Esophagus muscularis mucosa (tissue), 4 donors: ENCODE results near the gene KLHL6. TPM values are rescaled to one million over a fixed set of nuclear protein-coding genes. Genes with fewer than 3 reads are reported as not detected.
"Not testable (repeated sequence)": the region's sequence is repeated elsewhere in the genome, so short reads cannot be mapped to it uniquely, and the experiment has no call there.

ENCODE experiments used
- DNase-seq: peaks from one replicate; pipeline ENCODE4 v3.0.0-alpha.2; 2017; ENCODE audit errors: extremely low spot score
- H3K27ac ChIP-seq, 4 donors: fragments of 200-600 bp; sonication (generic); replicated peaks in 1 of 4; 1 replicate in 3 of 4; 2 replicates in 1 of 4; pipeline ENCODE4 v1.5.1; 2016 to 2019; ENCODE audit warnings: mild to moderate bottlenecking in 1 of 4
- H3K27me3 ChIP-seq, 4 donors: fragments of 200-600 bp; sonication (generic); one replicate each; pipeline versions ENCODE4 v1.5.1 to v1.6.0; 2016 to 2019
- H3K36me3 ChIP-seq, 4 donors: fragments of 200-600 bp; sonication (generic); one replicate each; pipeline ENCODE4 v1.5.1; 2016 to 2019
- H3K4me1 ChIP-seq, 4 donors: fragments of 200-600 bp; sonication (generic); one replicate each; pipeline ENCODE4 v1.5.1; 2016 to 2019
- H3K4me3 ChIP-seq, 4 donors: fragments of 200-600 bp; sonication (generic); 1 replicate in 2 of 4; 2 replicates in 2 of 4; pipeline ENCODE4 v1.5.1; 2016 to 2019; ENCODE audit warnings: mild to moderate bottlenecking in 4 of 4, moderate library complexity in 1 of 4
- H3K9me3 ChIP-seq, 4 donors: fragments of 200-600 bp; sonication (generic); 1 replicate in 3 of 4; 2 replicates in 1 of 4; pipeline ENCODE4 v1.5.1; 2016 to 2019
- EP300 ChIP-seq: sonication (generic); formaldehyde crosslinking; IDR thresholded peaks from one replicate; pipeline ENCODE4 v1.6.1; 2017; ENCODE audit warnings: antibody characterized with exemption
- POLR2A ChIP-seq: fragments of 450-650 bp; IDR thresholded peaks from one replicate; pipeline ENCODE4 v1.6.1; 2017; ENCODE audit warnings: antibody characterized with exemption, moderate library complexity, mild to moderate bottlenecking, low read depth
- POLR2AphosphoS5 ChIP-seq, 2 donors: sonication (generic); formaldehyde crosslinking; IDR thresholded peaks; one replicate each; pipeline ENCODE4 v1.6.1; 2017; ENCODE audit warnings: antibody characterized with exemption in 2 of 2
- WGBS: methylation state at CpG from one replicate; pipeline ENCODE4 v1.1.5; 2018; 5-methylcytosine and 5-hydroxymethylcytosine counted together
- intact Hi-C: fragments of 100-400 bp; cut with DNase I; formaldehyde crosslinking; loops from one replicate; pipeline ENCODE4 v1.15.1; 2023
- total RNA-seq, 4 donors: library from RNA; depleted of rRNA; stranded (reverse); fragments of >200 nt; gene quantifications; one replicate each; pipeline versions ENCODE4 v1.1.0 to v1.2.1, GENCODE V29; 2016
- TF ChIP-seq, protein P1 (sequence below), 3 experiments: fragments of 200-600 bp in 2 of 3; fragments of 450-650 bp in 1 of 3; sonication (generic) in 2 of 3; IDR thresholded peaks; one replicate each; pipeline ENCODE4 v1.5.1; 2017 to 2019; ENCODE audit warnings: antibody characterized with exemption in 3 of 3, mild to moderate bottlenecking in 2 of 3, moderate library complexity in 1 of 3

The KLHL6 gene
- total RNA-seq, 4 donors from 2014 or later, result 0.71 to 4.1 (median 1.3) TPM

DNA sequence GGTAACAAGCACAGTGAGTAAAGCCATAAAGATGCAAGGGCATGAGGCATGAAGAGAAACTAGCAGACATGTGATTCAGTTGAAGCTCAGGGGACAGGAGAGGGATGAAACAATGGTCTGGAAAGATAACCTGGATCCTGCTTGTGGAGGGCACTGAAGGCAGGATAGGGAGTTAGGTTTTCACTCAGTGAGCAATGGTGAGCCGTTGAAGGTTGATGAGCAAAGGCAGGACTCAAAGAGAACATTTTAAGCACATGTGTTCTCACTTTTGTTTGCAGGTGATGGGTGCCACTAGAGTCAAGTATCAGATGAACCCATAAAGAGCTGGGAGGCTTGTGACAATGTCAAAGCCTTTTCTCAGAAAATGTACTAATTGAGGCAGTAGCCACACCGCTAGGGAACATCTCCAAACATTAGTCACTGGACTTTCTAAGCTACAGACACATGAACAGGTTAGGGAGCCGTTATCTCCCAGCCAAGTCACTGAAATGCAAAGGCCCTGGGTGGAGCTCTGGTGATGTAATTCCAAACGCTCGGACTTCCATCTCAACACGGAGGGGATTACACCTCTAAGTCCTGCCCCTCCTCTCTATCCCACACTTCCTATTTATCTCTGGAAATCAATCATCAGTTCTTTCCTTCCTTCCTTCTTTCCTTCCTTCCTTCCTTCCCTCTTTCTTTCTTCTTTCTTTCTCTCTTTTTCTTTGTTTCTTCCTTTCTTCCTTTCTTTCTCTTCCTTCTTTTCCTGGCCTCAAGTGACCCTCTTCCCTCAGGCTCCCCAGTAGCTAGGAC, 22.7 kb downstream of the KLHL6 start:
- Histone ChIP-seq H3K27me3 (peaks cover 0 to 4% (median 0%) of the 10 kb centered on the region in 4 donors), H3K9me3 (no peaks in the 10 kb centered on the region), H3K27ac (no peak overlapping the region), H3K4me1 (peaks cover 0 to 3% (median 0%) of the 10 kb centered on the region in 4 donors), H3K4me3 (no peak overlapping the region), H3K36me3 (no peaks in the 10 kb centered on the region)
- intact Hi-C loops, result no loop called here
- DNase-seq, result no peak
- TF ChIP-seq EP300 (no peak), POLR2AphosphoS5 (IDR thresholded peaks at IDR 0.05) (no peak), POLR2A (no peak)
- TF ChIP-seq, protein P1, sequence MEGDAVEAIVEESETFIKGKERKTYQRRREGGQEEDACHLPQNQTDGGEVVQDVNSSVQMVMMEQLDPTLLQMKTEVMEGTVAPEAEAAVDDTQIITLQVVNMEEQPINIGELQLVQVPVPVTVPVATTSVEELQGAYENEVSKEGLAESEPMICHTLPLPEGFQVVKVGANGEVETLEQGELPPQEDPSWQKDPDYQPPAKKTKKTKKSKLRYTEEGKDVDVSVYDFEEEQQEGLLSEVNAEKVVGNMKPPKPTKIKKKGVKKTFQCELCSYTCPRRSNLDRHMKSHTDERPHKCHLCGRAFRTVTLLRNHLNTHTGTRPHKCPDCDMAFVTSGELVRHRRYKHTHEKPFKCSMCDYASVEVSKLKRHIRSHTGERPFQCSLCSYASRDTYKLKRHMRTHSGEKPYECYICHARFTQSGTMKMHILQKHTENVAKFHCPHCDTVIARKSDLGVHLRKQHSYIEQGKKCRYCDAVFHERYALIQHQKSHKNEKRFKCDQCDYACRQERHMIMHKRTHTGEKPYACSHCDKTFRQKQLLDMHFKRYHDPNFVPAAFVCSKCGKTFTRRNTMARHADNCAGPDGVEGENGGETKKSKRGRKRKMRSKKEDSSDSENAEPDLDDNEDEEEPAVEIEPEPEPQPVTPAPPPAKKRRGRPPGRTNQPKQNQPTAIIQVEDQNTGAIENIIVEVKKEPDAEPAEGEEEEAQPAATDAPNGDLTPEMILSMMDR (IDR thresholded peaks at IDR 0.05), result no peak
- 73% methylated on average over 6 of the region's 6 CpGs for WGBS

DNA sequence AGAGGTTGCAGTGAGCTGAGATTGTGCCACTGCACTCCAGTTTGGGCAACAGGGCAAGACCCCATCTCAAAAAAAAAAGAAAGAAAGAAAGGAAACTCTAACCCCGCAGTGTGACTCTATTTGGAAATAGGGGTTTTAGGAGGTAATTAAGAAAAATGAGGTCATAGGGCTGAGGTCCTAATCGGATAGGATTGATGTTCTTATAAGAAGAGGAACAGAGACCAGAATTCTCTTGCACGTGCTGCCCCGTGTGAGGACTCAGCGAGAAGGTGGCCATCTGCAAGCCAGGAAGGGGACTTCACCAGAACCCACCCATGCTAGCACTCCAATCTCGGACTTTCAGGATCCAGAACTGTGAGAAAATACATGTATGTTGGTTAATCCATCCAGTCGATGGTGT, 25.8 kb downstream of the KLHL6 start:
- Histone ChIP-seq H3K4me3 (no peak overlapping the region), H3K36me3 (no peaks in the 10 kb centered on the region), H3K4me1 (no peaks in the 10 kb centered on the region), H3K27me3 (no peaks in the 10 kb centered on the region), H3K9me3 (no peaks in the 10 kb centered on the region), H3K27ac (no peak overlapping the region)
- intact Hi-C loops, result no loop called here
- WGBS, result 83% methylated on average over 7 of the region's 7 CpGs
- TF ChIP-seq, protein P1 (IDR thresholded peaks at IDR 0.05), result no peak
- TF ChIP-seq EP300, result no peak
- TF ChIP-seq POLR2A, result no peak
- TF ChIP-seq POLR2AphosphoS5 (IDR thresholded peaks at IDR 0.05), result no peak
- no peak for DNase-seq

DNA sequence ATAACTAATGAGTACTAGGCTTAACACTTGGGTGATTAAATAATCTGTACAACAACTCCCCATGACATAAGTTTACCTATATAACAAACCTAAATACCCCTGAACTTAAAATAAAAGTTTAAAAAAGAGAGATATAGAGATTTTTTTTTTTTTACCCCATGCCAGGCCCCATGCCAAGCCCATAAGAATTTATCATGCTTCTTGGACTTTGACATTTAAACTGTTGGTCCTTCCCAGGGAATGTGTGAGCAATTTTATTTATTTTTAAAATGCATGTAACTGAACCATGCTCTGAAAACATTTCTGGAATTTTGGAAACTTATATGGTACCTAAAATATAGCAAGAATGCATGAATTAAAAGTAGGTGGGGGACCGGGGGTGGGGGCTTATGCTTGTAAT, 26.3 kb downstream of the KLHL6 start:
- no peaks in the 10 kb centered on the region for H3K36me3 ChIP-seq
- no peak overlapping the region for H3K27ac ChIP-seq
- H3K4me3 ChIP-seq, result no peak overlapping the region
- TF ChIP-seq, protein P1 (IDR thresholded peaks at IDR 0.05), result no peak
- TF ChIP-seq POLR2A, result no peak
- TF ChIP-seq EP300, result no peak
- TF ChIP-seq POLR2AphosphoS5 (IDR thresholded peaks at IDR 0.05), result no peak
- H3K9me3 ChIP-seq, result no peaks in the 10 kb centered on the region
- H3K27me3 ChIP-seq, result no peaks in the 10 kb centered on the region
- intact Hi-C loops, result no loop called here
- H3K4me1 ChIP-seq, result no peaks in the 10 kb centered on the region
- WGBS, result 92% methylated on average over 1 of the region's 1 CpG
- DNase-seq, result no peak

DNA sequence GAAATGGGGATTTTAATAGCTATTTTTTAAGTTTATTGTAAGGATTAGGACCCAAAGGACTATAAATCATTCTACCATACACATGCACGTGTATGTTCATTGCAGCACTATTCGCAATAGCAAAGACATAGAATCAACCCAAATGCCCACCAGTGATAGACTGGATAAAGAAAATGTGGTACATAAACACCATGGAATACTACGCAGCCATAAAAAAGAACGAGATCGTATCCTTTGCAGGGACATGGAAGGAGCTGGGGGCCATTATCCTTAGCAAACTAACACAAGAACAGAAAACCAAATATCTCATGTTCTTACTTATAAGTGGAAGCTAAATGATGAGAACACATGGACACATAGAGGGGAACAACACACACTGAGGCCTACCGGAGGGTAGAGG, 26.7 kb downstream of the KLHL6 start:
- DNase-seq, H3K9me3 ChIP-seq, H3K4me1 ChIP-seq, H3K36me3 ChIP-seq, H3K27me3 ChIP-seq, H3K4me3 ChIP-seq, intact Hi-C loops, H3K27ac ChIP-seq: not testable (repeated sequence)
- WGBS, result 96% methylated on average over 6 of the region's 6 CpGs

DNA sequence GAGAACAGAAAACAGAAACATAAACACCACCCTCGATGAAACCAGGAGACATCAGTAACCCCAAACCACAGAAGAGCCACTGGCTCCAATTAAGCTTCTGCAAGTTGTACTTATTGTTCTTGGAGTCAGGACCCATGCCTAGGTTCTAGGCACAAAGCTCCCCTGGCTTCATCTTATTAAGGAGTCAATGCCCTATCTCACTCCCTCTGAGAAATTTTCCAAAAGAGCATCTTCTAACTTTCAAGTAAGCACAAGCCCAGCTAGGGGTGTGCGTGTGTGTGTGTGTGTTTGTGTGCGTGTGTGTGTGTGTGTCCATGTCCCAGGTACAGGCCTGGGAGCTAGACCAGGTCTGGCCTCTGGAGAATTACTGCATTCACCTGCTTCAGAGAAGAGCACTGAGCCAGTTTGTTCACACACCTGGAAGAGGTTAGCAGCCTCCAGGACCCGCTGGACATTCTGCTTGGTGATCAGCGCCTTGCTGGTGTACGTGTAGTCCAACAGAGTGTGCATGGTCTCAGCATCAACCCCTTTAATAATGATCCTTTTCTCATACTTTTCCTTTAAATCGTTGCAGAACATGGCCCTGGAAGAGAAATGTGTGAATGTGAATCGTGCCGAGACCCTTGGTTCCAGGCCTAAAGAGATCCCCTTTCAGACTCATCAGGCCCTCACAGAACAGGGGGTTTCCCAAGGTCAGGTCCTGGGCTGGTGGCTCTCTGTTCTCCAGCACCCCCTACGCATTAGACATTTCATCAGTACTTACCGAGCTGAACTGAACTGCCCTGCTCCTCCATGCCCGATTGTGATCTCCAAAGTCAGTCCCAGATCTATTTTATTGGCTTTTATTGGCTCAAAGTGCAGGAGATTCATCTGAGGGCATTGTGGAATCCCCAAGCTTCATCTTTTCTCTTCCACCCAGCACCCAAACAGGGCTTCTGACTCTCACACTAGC, 27.8 kb downstream of the KLHL6 start:
- DNase-seq, result no peak
- intact Hi-C loops, result no loop called here
- no peak overlapping the region for H3K4me3 ChIP-seq
- no peak overlapping the region for H3K27ac ChIP-seq
- 87% methylated on average over 10 of the region's 12 CpGs for whole genome bisulfite sequencing
- H3K27me3 ChIP-seq, result no peaks in the 10 kb centered on the region
- no peaks in the 10 kb centered on the region for H3K9me3 ChIP-seq
- H3K36me3 ChIP-seq, result no peaks in the 10 kb centered on the region
- no peaks in the 10 kb centered on the region for H3K4me1 ChIP-seq
- TF ChIP-seq POLR2AphosphoS5 (IDR thresholded peaks at IDR 0.05), result no peak
- TF ChIP-seq, protein P1 (IDR thresholded peaks at IDR 0.05), result no peak
- no peak for TF ChIP-seq POLR2A
- no peak for TF ChIP-seq EP300
